WI38 (cell line): ENCODE data around the gene SPTBN4.

Source experiments
- H3K4me3 ChIP-seq: 2 replicates; pipeline ENCODE4 v1.5.1; 2011; ENCODE audit warnings: low read depth, mild to moderate bottlenecking, control low read depth, low read length
- CTCF ChIP-seq: IDR thresholded peaks from 2 replicates; pipeline ENCODE4 v1.5.1; 2012; ENCODE audit warnings: low read depth, mild to moderate bottlenecking, control low read depth, low read length

Gene SPTBN4

GRCh38 chr19:40565355-40565754 is 98.6 kb downstream of the SPTBN4 start:
- H3K4me3 ChIP-seq = no peak overlapping the region
- TF ChIP-seq CTCF = no peak

- TF ChIP-seq CTCF = no peak
- H3K4me3 ChIP-seq = no peak overlapping the region
Observed at GRCh38 chr19:40565910-40566495, 99.2 kb downstream of the SPTBN4 start.

GRCh38 chr19:40567040-40567749 is 100.4 kb downstream of the SPTBN4 start:
- TF ChIP-seq CTCF = no peak
- peak overlapping the region; percentile 43 for H3K4me3 ChIP-seq

GRCh38 chr19:40567750-40568494 is 101.1 kb downstream of the SPTBN4 start:
- no peak for TF ChIP-seq CTCF
- H3K4me3 ChIP-seq = peak overlapping the region; percentile 43

- peak overlapping the region; percentile 67 for H3K4me3 ChIP-seq
- TF ChIP-seq CTCF = no peak
Observed at GRCh38 chr19:40570313-40571004, 103.7 kb downstream of the SPTBN4 start.

GRCh38 chr19:40571005-40571318 is 104.2 kb downstream of the SPTBN4 start:
- no peak for TF ChIP-seq CTCF
- H3K4me3 ChIP-seq = no peak overlapping the region
